NCI-H526 (cell line): ENCODE measurements around the gene MAGI3.
"Not testable (repeated sequence)": the region's sequence is repeated elsewhere in the genome, so short reads cannot be mapped to it uniquely, and the experiment has no call there.

Experiments used
- DNase-seq, 2 experiments: peaks; one replicate each; lab custom pipeline; 2025; lab: John Stamatoyannopoulos, UW

Gene MAGI3

DNA sequence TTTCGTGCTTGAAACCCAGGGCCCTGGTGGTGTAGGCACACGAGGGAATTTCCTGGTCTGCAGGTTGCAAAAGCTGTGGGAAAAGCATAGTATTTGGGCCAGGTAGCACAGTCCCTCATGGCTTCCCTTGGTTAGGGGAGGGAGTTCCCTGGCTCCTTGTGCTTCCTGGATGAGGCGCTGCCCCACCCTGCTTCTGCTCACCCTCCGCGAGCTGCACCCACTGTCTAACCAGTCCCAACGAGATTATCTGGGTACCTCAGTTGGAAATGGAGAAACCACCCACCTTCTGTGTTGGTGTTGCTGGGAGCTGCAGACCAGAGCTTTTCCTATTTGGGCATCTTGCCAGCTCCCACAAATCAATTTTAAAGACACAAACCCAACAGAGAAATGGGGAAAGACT lies 186.0 kb downstream of the MAGI3 start:
- no peak for DNase-seq

- no peak for DNase-seq
Observed at GRCh38 chr1:113579256-113580018, 189.1 kb downstream of the MAGI3 start.

DNA sequence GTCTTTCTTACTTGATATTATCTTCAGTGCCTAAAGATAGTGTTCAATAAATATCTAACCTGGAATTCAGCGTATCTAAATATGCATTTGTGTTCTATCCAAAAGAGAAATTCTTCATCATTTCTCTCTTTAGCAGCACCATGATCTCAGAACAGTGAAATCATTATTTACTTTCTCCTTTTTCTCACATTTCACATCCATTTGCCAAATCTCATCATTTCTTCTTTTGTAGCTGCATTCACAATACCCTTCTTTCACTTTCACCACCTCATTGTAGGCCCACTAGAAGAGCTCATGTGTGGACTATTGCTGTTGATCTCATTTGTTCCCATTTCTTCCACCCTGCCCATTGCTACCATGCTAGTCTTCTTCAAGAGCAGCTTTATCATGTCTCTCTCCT lies 191.0 kb downstream of the MAGI3 start:
- DNase-seq = no peak

- no peak for DNase-seq
Observed at GRCh38 chr1:113582084-113582483, 191.8 kb downstream of the MAGI3 start.

DNA sequence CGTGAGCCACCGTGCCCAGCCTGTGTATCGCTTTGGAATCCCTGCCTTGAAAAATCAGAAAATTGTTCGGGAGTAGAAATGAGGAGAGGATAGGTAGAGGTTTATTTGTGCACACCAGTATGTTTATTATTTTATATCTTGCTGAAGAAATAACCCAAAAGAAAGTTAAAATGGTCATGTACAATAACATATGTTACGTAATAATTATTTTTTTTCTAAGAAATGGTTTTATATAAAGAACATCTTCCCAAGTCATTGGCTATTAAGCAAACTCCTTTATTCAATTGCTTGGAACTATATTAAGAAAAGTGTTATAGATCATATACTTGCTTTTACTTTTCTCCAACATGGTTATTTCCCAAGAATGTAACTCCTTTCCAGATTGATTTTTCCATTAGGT lies 197.2 kb downstream of the MAGI3 start:
- DNase-seq = no peak

DNA sequence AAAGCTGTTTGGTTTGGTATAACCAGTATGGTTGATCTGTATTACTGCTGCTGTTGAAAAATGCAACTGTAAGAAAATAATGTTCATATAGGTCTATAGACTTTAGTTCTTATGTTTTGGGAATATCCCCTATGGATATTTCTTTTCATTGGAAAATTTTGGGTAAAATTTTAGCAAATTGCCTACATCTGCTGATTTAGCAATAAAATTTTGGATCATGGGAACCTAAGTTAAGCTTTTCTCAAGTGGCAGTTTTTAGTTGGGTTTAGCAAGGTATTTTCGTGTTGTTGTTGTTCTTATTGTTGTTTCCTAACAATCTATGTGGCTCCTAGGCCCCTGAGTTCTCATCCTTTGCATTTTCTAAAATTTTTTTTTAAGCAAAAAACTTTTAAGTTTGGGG lies 201.9 kb downstream of the MAGI3 start:
- DNase-seq = no peak

GRCh38 chr1:113593550-113594297 lies 203.4 kb downstream of the MAGI3 start:
- no peak for DNase-seq

GRCh38 chr1:113604466-113604865 lies 214.2 kb downstream of the MAGI3 start:
- DNase-seq = not testable (repeated sequence)

- DNase-seq = no peak
Observed at GRCh38 chr1:113605146-113605545, 214.8 kb downstream of the MAGI3 start.

DNA sequence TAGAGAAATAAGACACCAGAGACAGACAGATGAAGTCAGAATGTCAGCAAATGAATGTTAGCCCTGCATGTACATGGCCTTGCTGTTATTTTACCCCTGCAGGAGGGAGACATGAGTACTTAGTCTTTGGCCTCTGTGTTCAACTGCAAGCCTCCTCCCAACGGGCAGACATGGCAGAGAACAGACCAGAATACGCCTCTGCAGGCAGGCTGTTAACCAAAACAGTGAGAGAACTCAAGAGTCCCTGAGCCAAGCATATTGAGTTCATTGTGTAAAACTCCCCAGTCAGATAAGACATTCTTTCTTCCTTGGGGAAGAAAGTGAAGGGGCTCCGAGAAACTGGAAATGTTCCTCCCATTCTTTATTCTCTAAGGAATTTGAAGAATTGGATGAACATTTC lies 218.1 kb downstream of the MAGI3 start:
- DNase-seq = no peak

DNA sequence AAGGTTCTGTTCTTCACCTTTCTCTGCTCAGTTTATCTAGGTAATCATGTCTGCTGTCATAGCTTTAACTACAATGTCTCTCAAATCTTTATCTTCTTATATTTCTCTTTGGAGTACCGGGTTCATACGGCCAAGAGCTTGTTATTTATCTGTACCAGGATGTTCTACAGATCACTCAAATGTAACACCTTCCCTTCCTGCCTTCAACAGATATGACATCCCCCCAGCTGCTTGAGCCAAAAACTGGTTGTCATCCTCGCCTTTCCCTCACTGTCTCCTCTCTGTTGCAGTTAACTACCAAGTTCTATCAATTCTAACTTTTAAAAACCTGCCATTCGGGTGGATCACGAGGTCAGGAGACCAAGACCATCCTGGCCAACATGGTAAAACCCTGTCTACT lies 220.1 kb downstream of the MAGI3 start:
- no peak for DNase-seq

DNA sequence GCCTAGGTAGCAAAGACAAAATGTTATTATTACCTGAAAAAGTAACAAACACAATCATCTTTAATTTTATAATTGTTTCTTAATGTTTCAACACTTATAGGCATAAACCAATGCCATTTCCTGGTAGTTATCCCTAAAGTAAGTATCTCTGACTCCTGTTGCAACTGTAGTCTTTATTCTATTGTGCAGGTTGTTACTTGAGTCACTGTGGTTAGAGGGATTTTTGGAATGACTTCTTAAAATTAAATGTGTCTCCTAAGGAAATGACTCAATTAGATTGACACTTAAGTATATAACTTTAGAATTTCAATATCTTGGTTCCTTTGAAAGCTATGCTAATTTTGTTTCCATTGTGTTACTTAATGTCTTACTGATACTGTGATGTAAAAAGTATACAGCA lies 225.1 kb downstream of the MAGI3 start:
- DNase-seq = no peak

DNA sequence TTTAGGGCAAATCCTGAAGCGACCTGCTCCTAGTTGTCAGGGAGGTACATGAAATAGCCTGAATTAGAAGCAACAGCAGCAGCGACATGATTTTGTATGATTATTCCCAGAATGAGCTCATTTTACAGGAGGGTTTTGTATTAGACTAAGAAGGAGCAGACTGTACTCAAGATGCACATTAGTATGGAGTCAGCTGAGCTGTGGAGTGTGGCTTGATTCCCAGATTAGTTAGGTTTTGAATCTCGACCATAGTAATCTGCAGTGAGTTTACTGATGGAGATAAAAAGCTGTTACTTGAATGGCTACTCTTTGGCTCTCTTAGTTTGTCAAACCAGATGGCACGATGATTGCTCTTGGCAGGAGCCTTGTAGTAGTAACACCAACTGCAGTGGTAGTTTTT lies 225.8 kb downstream of the MAGI3 start:
- peak in 1 of 2 experiments; percentile 68 for DNase-seq

DNA sequence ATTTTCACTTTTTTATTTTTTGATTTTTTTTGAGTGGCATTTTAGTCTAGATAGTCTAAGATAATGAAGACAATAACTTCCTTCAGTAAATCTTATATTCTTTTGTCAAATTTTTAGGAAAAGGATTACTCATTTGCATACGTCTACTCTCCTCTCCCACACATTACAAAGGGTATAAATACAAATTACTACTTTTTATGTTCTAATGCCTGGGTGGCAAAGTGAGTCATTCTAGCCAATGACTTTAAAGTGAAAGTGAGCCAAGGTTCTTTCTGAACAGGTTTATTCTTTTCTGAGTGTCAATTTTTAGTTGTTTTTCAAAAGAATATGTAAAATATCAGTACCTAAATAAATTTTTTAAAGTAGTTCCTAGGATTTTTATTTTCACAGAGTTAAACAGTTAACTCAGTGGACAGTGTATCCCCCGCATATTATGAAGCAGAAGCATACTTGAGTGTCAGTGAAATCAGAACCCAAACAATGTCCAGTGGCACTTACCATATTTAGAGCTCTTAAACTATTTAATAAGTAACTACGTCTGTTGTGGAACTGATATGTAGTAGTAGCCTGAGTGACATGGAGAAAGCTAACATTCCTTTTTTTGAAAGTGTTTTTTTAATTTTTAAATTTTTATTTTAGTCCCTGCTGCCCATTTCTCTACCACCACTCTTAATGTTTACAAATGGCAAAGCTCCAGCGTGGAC lies 227.3 kb downstream of the MAGI3 start:
- no peak for DNase-seq

DNA sequence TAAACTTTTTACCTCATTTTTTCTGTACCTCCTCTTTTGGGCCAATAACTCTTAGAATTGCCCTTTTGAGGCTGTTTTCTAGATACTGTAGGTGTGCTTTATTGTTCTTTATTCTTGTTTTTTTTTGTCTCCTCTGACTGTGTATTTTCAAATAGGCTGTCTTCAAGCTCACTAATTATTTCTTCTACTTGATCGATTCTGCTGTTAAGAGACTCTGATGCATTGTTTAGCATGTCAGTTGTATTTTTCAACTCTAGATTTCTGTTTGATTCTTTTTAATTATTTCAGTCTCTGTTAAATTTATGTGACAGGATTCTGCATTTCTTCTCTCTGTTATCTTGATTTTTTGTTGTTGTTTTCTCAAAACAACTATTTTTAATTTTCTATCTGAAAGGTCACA lies 238.7 kb downstream of the MAGI3 start:
- no peak for DNase-seq

- DNase-seq = peak; percentile 79 to 89
Observed at GRCh38 chr1:113630340-113631327, 240.3 kb downstream of the MAGI3 start.

DNA sequence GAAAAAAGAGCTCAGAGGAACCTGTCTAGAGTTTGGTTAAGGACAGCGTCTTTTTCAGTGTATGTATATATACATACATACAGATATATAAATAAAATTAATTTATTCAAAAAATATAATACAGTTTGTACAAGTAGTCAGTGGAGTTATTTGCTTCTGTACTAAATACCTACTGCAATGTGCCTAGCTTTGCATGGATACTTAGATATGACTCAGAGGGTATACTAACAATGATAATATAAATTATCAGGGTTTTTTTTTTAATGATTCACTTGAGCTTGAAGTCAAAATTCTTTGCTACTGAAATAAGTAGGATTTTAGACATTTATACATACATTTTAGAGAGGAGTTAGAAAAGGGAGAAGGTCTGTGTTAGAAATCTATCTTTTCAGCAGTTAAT lies 251.1 kb downstream of the MAGI3 start:
- no peak for DNase-seq

- no peak for DNase-seq
Observed at GRCh38 chr1:113647164-113647563, 256.8 kb downstream of the MAGI3 start.

GRCh38 chr1:113648478-113648877 lies 258.2 kb downstream of the MAGI3 start:
- DNase-seq = no peak

DNA sequence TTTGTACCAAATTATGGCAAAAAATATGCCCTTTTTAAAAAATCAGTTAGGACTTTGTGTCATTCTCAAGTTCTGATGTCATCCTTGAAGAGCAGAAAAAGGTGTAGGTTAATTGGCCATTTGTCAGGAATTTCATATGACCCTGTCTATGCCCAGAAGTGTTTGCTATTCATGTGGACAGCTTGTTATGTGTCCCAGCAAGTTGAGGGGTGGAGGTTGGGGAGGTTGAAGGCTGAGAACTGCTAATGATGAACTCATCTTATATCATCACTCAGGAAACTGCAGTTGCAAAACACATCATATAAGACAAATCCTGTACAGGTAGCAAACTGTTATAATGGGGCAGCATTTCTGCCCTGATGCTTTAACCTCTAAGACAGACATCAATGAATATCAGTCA lies 262.5 kb downstream of the MAGI3 start:
- no peak for DNase-seq

- no peak for DNase-seq
Observed at GRCh38 chr1:113653741-113654140, 263.4 kb downstream of the MAGI3 start.

DNA sequence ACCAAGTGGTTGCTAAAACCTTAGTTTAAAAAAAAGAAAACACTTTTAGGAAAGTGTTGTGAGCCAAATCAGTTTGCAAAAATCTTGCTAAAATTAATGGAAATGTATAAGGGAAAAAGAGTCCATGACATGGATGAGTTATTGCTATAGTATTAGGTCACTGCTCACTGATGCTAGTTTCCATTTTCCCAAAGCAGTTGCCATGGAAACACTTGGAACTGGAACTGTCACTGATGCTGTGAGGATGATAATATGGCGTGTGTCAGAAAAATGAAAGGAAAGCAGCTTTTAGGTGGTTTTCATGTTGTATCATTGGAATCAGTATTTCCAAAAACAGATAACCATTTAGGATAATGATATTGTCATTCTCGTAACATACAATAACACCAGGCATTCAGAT lies 264.6 kb downstream of the MAGI3 start:
- no peak for DNase-seq
